Left renal pelvis (tissue), 4 donors: ENCODE measurements around the gene MREG. TPM values are rescaled to one million over a fixed set of nuclear protein-coding genes. Genes with fewer than 3 reads are reported as not detected.
"Not testable (repeated sequence)": the region's sequence is repeated elsewhere in the genome, so short reads cannot be mapped to it uniquely, and the experiment has no call there.

Experiments used
- DNase-seq, 4 donors: peaks; one replicate each; pipeline ENCODE4 v3.0.0-alpha.2; 2013; ENCODE audit warnings: low read depth in 4 of 4, low spot score in 3 of 4
- polyA plus RNA-seq, 4 donors: library from polyadenylated mRNA; unstranded; fragments of 120-200 nt; gene quantifications; one replicate each; pipeline ENCODE4 v1.2.1, GENCODE V29; 2013; ENCODE audit not compliant: insufficient read length in 4 of 4

Gene MREG
- polyA plus RNA-seq, 4 donors, result 4.7 to 22.3 (median 18.6) TPM

GRCh38 chr2:215997219-215997618, 16.1 kb downstream of the MREG start:
- DNase-seq, result no peak

DNA sequence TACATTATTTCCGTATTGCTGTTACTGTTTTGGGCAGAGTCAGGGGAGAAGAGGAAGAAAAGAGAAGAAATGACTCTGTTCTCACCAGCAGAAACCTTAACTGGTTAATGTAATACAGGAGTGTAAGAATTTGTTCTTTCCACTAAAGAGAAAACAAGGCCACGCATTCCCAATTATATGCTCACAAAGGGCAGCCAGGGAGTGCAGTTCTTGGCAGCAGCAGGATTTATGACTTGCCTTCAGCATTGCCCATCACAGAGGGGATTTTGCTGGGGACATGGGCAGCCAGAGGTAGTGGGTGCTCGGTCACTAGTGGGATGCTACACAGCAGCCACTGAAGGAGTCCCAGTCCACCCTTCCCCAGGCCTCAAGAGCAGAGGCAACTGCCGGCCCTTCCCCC, 18.4 kb downstream of the MREG start:
- no peak for DNase-seq

DNA sequence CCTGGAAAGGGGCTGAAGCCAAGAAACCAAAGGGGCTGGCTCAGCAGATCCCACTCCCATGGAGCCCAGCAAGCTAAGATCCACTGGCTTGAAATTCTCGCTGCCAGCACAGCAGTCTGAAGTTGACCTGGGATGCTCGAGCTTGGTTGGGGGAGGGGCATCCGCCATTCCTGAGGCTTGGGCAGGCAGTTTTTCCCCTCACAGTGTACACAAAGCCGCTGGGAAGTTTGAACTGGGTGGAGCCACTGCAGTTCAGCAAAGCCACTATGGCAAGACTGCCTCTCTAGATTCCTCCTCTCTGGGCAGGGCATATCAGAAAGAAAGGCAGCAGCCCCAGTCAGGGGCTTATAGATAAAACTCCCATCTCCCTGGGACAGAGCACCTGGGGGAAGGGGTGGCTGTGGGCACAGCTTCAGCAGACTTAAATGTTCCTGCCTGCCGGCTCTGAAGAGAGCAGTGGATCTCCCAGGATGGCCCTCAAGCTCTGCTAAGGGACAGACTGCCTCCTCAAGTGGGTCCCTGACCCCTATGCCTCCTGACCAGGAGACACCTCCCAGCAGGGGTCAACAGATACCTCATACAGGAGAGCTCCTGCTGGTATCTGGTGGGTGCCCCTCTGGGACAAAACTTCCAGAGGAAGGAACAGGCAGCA, 24.7 kb downstream of the MREG start:
- not testable (repeated sequence) for DNase-seq

DNA sequence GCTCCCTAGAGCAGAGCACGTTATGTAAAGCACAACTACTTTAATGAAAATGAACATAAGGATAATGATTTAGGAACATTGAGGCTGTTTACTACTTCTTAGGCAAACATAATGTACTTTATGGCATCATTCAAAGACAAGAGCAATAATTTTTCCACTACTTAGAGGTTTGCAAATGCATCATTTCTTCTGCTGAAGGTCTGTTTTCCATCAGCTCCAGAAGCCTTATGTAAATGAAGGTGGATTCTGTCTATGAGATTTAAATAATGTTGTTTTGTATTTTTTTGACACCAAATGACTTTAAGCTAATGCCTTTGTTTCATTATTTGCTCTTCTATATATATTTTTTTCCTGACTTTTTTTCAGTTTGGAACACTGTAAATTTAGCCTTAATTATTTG, 28.1 kb downstream of the MREG start:
- no peak for DNase-seq

DNA sequence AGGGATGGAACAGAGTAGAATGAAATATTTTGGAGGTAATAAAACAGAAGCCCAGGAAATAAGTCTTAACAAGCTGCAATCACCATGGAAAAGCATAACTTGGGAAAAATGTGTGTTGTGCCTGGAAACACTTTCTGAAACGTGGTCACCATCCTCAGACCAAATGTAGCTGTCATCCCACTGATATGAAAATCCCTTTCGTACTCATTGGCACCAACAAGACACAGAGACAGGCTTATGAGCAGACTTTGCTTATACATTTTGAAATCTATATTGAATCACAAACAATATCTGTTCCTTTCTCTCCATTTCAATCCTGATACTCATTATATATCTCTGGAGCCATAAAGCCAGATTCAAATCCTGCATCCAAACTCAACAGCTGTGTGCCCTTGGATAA, 28.7 kb downstream of the MREG start:
- no peak for DNase-seq

DNA sequence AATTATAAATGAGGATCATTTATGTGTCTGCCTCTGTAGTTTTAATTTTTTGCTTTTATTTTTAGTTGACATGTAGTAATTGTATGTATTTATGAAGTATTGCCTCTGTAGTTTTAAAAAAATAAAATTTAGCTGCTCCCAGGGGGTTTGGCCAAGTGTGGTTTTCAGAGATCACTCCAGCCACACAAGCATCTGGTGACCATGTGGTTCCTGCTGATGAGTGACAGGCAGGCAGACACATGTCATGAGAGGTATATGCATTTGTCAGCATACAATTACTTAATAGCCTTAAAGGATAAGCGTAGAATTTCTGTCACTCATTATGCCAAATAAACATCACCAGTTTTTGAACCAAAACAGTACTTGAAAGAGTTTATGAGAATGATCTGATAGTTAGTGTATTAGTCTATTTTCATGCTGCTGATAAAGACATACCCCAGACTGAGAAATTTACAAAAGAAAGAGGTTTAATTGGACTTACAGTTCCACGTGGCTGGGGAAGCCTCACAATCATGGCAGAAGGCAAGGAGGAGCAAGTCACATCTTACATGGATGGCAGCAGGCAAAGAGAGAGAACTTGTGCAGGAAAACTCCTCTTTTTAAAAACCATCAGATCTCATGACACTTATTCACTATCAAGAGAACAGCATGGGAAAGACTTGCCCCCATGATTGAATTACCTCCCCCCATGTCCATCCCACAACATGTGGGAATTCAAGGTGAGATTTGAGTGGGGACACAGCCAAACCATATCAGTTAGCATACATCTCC, 29.6 kb downstream of the MREG start:
- no peak for DNase-seq

DNA sequence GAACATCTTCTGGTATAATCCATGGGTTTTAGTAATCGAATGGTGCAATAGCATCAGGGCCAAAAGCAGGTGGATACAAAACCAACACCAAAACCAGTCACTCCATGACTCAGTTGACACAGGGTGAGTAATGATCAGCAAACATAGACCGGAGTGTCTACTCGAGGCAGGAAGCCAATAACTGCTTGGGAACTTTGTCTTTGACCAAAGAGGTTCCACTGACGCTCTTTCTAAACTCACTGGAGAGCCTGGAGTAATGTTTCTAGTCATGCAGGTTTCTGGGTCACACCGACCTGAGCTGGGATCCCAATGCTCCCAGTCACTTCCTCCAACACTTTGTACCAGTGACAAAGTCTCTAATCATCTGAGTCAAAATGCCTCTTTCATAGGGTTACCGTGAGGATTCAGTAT, 30.9 kb downstream of the MREG start:
- DNase-seq, result no peak

- DNase-seq, result no peak
Observed at GRCh38 chr2:215981115-215981514, 32.2 kb downstream of the MREG start.

GRCh38 chr2:215979620-215980019, 33.7 kb downstream of the MREG start:
- no peak for DNase-seq

- DNase-seq, result no peak
Observed at GRCh38 chr2:215974700-215975429, 38.5 kb downstream of the MREG start.

GRCh38 chr2:215973954-215974699, 39.2 kb downstream of the MREG start:
- DNase-seq, result no peak

GRCh38 chr2:215973145-215973792, 40.1 kb downstream of the MREG start:
- DNase-seq, result no peak

- DNase-seq, result no peak
Observed at GRCh38 chr2:215971671-215972070, 41.7 kb downstream of the MREG start.

- not testable (repeated sequence) for DNase-seq
Observed at GRCh38 chr2:215970894-215971293, 42.5 kb downstream of the MREG start.

GRCh38 chr2:215970425-215970824, 42.9 kb downstream of the MREG start:
- DNase-seq, result no peak

GRCh38 chr2:215969131-215969841, 44.1 kb downstream of the MREG start:
- no peak for DNase-seq

DNA sequence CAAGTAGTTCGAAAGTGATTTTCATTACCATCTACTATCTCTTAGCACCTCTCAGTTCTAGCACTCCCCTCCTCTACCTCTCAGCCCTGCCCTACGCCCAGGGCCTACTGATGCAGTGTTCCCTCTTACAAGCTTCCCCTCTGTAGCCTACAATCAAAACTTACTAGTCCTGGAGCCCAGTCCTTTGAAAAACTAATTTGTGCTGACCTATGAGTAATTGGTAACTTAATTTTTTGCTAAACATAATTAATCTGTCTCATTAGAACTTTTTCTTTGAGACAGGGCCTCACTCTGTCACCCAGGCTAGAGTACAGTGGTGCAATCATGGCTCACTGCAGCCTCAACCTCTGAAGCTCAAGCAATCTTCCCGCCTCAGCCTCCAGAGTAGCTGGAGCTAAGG, 44.9 kb downstream of the MREG start:
- DNase-seq, result no peak

DNA sequence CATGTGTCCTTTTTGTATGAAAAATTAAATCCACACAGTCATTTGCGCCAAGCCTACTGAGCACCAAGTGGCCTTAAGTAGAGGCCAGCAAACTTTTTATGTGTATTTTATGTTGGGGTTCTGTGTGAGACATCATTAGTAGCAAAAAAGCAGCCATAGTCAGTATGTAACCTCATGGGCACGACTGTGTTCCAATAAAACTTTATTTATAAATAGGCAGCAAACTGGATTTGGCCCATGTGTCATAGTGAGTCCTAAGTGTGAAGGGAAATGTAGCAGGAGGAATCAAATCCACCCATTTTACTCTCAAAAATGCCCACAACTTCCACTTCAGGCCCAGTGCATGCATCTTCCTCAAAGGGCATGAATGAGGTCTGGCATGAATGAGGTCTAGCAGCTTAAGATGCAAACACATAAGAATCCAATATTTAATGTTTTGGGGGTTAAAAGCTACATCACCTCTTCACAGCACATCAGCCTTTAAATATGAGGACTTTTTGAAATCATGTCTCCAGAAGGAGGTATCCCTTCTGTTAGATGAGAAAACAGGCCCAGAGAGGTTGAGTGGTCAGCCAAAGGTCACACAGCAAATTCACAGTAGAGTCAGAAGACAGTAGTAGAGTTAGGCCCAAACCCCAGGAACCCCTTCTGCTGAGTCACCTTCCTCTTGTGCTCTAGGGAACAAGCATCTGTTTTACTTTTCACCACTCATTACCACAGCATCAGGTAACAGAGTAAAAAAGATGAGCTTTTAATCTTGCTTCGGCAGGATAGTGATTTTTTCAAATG, 45.6 kb downstream of the MREG start:
- DNase-seq, result no peak

- no peak for DNase-seq
Observed at GRCh38 chr2:215966951-215967350, 46.4 kb downstream of the MREG start.
